ENCODE results near the gene TRAF3IP1.
"Not testable (repeated sequence)": the region's sequence is repeated elsewhere in the genome, so short reads cannot be mapped to it uniquely, and the experiment has no call there.

Gene TRAF3IP1

DNA sequence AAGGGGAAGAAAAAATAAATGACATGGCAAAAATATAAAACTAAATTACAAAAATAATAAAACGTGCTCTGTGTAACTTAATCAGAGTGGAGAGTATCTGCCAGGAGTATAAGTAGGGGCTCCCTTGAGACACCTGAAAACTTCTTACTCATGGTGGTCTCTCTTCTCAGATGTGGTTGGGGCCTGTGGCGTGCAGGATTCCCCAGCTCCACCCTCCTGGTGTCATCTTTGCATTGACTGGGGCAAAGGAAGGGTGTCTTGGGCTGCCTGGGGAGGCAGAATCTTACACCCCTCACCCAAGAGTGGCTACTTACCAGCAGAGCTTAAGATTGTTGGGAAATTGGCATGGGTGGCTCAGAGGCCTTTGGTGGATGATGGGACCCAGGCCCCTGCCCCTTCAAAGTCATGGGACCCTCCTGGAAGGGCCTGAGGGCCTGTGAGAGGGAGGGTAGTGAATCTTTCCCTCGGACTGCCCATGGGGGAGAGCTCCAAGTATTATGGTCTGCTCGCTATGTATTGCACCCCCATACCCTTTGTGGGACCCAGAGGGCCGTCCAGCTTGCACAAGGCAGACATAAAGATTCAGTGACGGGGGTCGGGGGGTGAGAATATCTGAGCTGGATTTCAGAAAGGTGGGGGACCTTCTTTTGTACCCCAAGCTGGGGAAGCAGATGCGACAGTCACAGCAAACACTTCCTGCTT, 6.9 kb upstream of the TRAF3IP1 start:
- no peak for DNase-seq

DNA sequence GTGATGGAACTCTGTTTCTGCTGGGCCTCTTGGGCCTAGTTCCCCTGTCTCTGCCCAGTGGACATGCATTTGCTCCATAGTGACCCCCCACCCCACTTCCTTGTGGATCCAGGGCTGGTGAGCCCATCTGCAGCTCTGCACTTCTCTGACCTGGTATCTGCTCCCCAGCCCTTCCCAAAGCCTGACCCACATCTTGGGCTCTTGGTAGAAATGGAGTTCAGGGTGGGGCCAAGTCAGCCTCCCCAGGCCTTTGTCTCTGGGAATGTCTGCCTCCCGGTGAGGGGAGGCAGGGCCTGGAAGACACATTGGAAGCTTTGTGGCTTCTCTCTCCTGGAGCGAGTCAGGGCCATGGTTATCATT, 6.3 kb upstream of the TRAF3IP1 start:
- no peak for DNase-seq

DNA sequence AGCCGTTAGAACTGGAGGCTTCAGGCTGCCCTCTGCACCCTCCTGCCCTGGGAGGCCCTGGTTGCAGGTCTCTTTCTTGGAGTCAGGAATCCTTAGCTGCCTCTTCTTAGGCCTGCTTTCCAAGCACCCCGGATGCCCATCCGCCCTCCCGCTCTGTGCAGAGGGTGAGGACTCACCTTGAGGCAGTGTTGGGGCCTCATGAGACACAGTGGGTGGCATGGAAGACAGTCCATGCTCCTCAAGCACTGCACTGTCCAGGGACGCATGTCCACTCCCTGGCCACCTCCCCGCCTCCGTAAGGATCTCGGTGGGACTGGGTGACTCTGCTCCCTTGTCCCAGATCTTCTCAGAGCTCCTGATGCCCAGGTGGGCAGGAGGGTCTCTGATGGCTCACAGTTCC, 5.7 kb upstream of the TRAF3IP1 start:
- no peak for DNase-seq

DNA sequence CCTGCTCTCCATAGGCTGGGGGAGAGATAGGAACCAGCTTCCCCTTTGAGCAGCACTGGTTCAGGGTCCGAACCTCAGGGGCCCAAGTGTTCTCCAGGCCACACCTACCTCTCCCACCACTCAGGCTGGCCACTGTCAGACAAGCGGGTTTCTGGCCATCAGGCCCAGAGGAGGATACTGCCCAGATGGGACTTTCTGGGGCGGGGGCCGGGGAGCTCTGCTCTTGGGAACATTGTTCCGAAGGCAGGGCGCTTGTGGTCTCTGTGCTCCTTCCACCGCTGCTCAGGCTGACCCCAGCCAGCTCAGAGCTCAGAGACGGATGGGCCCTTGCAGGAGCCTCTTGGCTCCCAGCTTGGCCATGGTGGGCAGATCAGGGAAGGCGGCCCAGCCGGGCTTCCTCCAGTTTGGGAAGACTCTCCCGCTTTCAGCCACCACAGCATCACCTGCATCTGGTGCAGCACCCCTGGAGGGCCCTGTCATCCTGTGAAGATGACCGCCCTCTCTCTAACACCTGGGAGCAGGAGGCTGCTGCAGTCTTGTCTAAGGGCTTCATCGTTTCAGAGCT, 5.2 kb upstream of the TRAF3IP1 start:
- no peak for DNase-seq

DNA sequence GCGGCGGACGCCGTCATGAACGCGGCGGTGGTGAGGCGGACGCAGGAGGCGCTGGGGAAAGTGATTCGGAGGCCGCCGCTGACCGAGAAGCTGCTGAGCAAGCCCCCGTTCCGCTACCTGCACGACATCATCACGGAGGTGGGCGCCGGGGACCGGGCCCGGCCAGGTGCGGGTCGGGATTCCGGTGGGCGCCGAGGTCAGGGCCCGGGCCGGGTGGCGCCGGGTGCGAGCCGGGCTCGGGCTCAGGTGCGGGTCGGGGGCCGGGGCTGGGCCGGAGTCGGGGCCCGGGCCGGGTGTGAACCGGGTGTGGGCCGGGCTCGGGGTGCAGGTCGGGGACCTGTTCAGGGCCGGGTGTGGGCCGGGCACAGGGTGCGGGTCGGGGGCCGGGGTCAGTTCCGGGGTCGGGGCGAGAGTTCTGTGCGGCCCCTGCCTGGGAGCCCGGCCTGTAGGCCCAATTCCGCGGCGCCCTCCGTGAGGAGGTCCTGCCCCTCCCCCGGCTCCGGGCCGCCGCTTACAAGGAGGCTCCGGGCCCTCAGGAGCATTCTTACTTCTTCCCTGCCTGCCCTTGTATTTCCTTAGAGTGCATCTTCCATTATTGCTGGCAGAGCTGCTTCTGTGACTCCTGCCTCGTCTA, 447 bp downstream of the TRAF3IP1 start:
- no peak for DNase-seq

DNA sequence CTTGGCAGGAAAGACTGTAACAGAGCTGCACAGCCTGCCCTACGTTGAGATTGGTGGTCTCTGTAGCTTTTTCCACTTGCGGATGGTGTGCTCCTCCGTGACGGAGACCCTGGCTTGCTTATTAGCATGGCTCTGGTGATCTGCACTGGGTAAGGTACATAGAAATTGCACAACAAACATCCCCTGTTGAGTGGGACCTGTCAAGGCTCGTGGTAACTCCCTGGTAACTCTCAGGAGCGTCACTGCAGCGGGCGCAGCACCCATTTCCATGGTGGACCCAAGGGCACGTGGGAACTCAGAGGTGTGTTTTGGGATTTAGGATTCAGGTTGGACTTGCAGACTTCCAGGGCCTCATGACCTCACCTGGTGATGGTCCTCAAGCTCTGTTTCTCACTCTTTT, 1.1 kb downstream of the TRAF3IP1 start:
- no peak for DNase-seq

DNA sequence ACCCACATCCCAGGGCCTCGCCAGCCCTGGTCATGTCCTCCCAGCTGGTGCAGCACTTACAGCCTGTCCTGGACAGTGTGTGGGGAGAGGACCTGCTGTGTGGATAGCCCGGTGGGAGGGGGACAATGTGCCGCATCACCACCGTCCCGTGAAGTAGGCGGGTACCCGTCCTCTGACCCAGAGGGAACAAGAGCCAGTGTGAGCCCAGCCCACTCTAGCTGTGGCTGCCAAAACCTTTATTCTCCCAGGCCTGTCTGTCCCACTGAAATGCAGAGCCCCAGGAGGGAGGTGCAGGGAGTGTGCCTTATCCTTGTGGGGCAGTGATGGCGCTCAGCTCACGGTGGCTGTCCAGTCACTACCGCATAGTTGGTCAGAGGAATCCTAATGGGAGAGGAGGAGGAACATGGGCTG, 1.7 kb downstream of the TRAF3IP1 start:
- no peak for DNase-seq

DNA sequence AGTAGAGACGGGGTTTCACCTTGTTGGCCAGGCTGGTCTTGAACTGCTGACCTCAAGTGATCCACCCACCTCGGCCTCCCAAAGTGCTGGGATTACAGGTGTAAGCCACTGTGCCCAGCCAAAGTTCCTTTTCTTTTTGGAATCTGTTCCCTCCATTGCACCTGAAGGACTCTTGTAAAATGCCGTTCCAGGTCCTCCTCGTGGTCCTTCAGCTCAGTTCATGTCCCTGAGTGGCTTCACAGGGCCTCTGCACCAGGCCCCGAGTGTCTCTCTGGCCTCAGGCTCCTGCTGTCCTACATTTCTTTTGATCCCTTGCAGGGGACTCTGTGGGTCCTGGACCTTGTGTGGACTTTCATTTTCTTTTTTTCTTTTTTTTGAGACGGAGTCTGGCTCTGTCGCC, 3.9 kb downstream of the TRAF3IP1 start:
- not testable (repeated sequence) for DNase-seq

DNA sequence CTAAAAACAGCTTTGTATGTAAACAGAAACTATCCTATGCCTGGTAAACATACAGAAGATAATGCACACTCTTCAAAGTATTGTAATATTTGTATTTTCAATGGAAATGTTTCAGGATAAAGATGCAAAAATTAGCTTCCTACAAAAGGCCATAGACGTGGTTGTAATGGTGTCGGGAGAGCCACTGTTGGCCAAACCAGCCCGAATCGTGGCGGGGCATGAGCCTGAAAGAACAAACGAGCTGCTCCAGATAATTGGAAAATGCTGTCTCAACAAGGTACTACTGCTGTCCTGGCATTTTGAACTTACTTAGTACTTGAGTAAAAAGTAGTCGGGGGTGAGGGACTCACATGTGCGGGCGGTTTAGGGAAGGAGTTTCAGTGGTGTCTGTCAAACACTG, 5.4 kb downstream of the TRAF3IP1 start:
- no peak for DNase-seq

DNA sequence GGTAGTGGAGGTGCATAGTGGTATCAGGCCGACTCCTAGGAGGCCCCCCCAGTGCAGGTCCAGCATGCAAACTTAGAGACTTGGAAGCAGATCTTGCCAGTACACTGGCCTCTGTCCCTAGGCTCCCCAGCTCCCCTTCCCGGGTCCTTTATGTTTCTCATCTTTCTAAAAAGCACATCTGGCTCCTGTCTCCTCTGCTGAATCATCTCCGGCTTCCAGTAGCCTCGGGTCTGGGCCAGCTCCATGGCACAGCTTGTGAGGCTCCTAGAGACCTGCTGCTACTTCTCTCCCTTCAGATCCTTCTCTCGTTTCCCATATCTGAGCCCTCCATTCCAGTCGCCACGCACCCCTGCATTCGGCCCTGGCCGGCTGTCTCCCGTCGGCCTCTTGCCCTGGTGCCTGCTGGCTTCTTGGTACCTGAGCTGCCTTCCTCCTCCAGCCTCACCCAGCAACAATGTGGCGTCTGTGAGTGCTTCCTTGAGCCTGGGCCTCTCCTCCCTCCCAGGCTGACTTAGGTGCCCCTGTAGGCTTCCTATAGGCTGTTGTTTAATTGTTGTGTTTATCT, 6.6 kb downstream of the TRAF3IP1 start:
- DNase-seq = no peak

DNA sequence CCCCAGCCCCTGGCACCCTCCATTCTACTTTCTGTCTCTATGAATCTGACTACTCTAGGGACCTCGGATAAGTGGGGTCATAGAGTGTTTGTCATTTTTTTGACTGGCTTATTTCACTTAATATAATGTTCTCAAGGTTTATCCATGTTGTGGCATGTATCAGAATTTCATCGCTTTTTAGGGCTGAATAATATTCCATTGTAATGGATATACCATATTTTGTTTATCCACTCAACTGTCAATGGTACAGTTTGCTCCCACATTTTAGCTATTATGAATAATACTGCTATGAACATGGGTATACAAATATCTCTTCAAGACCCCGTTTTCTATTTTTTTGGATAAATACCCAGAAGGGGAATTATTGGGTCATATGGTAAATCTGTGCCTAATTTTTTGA, 7.4 kb downstream of the TRAF3IP1 start:
- no peak for DNase-seq

DNA sequence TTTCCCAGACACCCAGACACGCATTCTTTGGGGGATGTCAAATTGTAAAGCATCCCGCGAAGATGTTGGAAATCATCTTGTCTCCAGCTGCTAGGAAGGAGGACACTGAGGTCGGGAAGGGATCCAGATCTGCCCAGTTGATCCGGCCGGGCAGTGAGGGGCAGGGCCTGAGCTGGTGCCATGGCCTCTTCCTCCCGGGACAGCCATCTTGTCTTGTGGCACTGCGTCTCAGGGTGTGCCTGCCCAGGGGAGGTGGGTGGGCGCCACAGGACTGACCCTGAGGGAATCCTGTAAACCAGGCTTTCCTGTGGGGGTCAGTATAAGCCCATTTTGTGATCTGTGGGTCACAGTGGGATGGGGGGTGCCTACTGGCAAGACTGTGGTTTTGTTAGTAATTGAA, 10.1 kb downstream of the TRAF3IP1 start:
- DNase-seq = no peak

DNA sequence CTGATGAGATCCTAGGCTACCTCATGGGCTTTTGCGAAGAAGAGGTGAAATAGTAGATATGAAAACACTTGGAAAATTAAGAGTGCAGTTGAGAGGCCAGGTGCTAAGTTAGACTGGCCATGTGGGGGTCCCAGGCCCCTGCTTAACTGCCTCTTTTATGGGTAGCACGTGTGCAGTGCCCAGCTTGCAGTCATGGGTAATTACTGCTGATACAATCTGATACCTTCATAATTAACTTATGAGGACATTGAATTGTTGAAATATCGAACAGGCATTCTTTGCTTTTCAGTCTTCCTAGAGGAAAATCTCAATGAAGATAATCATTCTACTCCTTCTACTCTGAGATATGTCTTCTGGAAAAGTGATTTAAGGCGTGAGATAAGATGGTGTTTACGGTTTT, 11.6 kb downstream of the TRAF3IP1 start:
- DNase-seq = no peak

DNA sequence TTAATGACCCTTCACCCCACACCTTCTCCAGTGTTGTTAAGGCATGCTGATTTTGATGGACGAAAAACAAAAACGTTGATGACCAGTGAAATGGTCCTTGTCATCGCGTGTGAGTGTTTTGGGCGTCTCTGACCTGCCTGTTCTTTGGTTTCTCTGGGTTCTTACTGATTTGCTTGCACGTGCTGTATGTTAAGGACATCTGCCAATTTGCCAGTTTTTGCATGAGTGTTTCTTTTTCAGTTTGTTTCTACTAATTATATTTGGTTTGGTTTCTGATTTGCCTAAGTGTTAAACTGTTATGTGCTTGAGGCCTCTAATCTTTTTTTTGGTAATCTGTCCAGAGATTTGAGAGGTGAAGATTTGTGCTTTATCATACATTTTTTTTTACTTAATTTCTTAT, 14.6 kb downstream of the TRAF3IP1 start:
- no peak for DNase-seq

DNA sequence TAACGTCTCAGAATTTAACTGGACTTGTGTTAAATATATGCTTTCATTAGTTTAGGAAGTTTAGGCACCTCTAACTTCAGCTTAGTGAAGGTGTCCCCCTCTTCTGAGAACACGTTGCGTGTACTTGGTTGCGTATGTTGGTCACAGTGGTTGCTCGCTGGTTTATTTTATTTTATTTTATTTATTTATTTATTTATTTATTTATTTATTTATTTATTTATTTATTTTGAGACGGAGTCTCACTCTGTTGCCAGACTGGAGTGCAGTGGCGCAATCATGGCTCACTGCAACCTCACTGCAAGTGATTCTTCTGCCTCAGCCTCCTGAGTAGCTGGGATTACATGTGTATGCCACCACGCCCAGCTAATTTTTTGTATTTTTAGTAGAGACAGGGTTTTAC, 15.3 kb downstream of the TRAF3IP1 start:
- DNase-seq = not testable (repeated sequence)

DNA sequence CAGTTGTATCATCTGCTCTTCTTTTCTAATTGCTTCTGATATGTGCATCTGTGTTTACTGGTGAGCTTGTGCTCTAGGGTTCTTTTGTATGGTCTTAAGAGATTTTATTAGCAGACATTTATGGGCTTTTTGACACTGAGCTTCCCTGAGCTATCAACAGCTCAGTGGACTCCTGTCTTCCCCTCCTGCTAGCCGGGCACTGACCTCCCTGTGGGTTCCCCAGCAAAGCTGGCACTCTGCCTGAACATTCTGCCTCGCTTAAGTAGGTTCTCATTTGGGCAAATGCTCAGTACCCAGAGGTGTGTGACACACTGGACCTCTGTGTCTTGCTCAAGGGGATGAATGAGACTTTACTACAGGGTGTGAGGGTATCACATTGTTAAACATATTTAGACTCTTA, 15.8 kb downstream of the TRAF3IP1 start:
- no peak for DNase-seq

DNA sequence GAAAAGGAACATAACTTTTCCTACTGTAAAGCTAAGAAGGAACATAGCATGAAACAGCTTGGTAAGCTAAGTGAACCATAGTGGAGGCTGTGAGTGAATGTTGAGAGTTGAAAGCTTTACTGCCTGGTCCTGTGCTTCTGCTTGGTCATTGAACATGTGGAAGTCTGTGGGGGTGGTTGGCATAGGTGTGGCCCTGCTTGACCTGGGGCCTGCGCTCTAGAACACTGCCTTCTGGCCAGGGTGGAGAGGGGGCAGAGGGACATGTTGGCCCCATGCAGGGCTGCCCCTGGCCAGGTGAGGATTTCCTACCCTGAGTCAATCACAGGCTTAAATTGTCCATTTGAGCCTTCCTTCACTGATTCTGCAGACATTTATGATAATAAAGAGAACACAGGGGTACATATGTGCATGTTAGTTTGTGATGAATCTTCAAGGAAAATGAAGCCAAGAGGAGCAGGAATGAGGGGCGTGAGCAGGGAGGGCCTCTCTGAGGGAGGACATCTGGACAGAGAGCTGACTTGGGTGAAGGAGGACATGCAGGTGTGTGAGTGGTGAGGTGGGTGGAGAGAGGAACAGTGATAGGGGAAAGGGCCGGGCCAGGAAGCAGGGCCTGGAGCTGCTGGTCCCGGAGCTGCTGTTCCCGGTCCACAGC, 16.6 kb downstream of the TRAF3IP1 start:
- DNase-seq = no peak

DNA sequence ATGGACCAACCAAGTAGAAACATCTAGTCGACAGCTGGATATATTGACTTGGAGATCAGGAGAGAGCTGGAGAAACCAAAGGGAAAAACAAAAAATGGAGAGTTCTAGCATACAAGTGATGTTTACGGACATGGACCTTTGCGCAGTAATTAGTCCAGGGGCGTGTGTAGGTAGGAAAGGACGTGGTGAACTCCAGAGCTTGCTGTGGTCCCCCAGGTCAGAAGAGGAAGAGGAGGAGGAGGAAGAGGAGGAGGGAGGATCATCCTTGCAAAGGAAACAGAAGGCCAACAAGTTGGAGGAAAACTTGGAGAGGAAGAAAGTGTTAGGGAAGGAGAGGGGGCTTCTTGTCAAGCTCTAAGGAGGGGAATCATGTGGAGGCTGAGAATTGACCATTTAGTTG, 17.5 kb downstream of the TRAF3IP1 start:
- no peak for DNase-seq

DNA sequence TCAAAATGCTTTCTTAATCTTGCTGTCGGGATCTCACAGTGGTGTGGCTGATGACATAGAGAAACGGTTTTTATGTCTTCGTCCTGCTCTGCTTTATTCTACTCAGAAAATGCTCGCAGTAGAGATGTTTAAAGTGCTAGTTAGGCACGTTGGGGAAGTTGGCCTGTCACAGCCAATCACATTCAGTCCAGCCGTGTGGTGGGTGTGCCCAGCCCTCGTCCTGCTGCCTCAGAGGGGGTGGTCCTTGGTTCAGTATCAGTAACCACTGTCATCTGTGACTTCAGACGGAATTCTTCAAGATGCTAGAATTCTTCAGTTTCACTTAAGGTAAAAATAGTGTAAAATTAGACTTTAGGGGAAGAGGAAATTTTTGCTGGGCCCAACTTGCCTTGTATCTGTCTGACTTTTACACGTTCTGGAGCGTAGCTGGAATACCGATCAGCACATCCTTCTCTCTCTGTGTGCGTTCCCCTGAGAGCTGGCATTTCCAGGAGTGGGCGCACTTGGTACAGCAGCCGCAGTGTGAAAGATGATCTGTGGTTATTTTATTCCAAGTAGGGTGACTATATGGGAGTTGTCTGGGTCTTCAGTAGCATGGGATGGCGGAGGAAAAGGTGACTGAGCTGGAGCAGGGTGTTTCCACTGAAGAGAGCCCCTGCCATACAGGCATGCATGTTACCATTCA, 18.5 kb downstream of the TRAF3IP1 start:
- DNase-seq = no peak

DNA sequence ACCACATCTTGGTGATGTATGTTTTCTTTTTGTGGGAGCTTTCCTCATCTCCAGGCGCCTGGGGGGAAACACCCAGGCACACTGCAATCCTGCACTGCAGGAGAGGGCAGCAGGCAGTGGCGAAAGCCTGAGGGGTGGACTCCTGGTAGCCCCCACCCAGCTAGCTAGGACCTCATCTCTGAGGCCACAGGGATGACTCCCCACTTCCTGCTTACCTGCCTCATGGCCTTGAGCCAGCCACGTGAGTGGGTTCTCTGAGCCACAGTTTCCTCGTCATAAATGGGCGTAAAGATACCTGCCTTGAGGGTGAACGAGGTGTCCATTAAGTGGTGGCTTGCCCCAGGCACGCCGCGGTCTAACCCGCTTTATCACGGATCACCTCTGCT, 19.1 kb downstream of the TRAF3IP1 start:
- DNase-seq = no peak

DNA sequence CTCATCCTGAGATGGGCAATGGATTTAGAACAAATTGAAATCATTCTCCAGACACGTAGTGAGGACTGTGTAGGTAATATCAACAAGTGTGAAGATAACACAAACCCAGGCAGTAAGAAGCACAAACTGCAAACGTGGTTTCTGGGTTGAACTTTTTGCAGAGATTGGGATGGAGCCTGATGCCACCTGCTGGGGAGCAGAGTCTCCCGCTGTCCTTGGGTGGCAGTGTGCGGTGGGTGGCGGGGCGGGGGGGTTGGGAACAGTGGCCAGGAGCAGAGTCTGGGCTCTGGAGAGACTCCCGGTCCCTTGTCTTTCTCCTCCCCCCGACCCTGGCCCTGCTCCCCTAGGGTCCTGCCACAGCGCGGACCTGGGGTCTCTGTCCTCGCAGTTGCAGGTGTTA, 19.5 kb downstream of the TRAF3IP1 start:
- no peak for DNase-seq

DNA sequence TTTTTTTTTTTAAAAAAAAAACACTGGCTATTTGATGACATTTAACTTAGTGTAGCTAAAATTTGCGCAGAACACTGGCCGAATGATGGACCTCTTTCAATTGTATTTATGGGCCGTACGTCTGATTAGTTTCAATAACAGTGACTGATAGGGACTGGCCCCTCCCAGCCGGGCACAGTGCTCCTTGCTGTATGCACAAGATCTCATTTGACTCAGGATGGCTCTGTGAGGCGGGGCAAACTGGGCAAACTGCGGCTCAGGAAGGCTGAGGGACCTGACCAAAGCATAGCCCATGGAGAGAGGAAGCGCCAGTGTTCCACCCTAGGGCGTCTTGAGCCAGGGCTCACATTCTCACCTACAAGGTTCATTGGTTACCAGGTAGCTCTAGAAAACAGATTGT, 21.2 kb downstream of the TRAF3IP1 start:
- no peak for DNase-seq

DNA sequence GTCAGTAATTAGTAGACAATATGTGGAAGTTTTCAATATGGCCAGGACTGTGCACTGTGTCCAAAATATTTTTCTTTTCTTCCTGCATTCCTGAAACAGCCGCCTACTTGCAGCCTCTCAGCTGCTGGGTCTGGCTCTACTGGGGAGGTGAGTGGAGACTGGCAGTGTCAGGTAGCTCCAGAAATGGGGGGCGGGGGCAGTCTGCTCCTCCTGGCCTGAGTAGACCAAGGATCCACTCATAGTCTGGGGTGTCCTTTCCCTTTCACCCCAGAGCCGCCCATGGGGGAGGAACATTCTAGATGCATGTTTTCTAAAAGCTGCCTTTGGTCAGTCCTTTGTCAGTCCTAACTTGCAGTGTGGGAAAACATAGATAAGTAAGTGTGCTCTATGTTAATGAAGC, 23.7 kb downstream of the TRAF3IP1 start:
- no peak for DNase-seq
